Measurements from ENCODE around the gene SBSN.

SBSN gene

DNA sequence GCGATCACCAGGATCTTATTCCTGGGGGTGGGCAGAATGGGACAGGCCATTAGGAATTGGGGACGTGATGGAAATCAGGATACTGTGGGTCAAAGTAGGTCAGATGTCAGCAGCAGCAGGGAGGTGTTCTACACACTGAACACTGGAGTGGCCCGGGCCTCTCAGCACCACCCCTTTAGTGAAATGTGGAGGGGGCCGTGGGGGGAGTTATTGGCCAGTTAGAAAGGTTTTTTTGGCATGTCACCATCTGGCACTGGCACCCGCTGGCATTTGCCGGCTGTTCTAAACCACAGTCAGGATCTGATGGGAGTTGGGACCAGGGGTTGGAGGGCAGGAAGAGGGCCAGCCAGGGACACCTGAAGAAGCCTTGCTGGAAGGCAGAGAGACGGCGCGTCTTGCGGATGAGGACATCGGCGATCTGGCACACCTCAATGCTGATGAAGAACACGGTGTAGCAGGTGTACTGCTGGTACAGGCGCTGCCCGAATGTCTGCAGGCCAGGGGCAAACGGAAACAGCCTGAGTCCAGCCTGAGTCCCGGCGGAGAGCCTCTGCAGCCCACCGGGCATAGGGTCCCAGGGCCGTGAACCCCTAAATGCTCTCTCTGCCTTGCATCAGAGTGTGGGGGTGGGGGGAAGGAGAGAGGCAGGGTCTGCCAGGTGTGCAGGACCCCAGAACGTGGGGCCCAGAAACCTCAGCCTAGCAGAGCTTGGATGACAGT lies 23.1 kb upstream of the SBSN start:
- Histone ChIP-seq H3K4me1 (ENCODE audit: insufficient read depth, low read length, poor library complexity, severe bottlenecking) (peaks cover 10% of the 10 kb centered on the region), H3K9me2 (replicated peaks; ENCODE audit: low read depth, low read length) (no peaks in the 10 kb centered on the region), H3K9me3 (ENCODE audit: insufficient read depth, low read depth, low read length) (no peaks in the 10 kb centered on the region), H3K4me2 (ENCODE audit: low read depth, low read length, poor library complexity, severe bottlenecking) (no peak overlapping the region), H3K27me3 (ENCODE audit: insufficient read depth, low read length, poor library complexity, severe bottlenecking) (no peaks in the 10 kb centered on the region), H3K79me2 (ENCODE audit: insufficient read depth, low read length) (peaks cover 9% of the 10 kb centered on the region; the same call in 1 of the 2 replicates), H2AFZ (ENCODE audit: low read length) (no peak overlapping the region), H3F3A (ENCODE audit: low read depth) (no peaks in the 10 kb centered on the region), H3K4me3 (ENCODE audit: low read length, poor library complexity, severe bottlenecking) (no peak overlapping the region), H3K36me3 (ENCODE audit: insufficient read depth, low read length) (no peaks in the 10 kb centered on the region), H3K9ac (ENCODE audit: low read depth, low read length, poor library complexity, severe bottlenecking) (no peak overlapping the region), H4K20me1 (ENCODE audit: insufficient read depth, low read length, poor library complexity, severe bottlenecking) (no peaks in the 10 kb centered on the region)
- TF ChIP-seq EZH2phosphoT487 (IDR thresholded peaks at IDR 0.05; ENCODE audit: borderline replicate concordance) = no peak
- TF ChIP-seq, protein P1, sequence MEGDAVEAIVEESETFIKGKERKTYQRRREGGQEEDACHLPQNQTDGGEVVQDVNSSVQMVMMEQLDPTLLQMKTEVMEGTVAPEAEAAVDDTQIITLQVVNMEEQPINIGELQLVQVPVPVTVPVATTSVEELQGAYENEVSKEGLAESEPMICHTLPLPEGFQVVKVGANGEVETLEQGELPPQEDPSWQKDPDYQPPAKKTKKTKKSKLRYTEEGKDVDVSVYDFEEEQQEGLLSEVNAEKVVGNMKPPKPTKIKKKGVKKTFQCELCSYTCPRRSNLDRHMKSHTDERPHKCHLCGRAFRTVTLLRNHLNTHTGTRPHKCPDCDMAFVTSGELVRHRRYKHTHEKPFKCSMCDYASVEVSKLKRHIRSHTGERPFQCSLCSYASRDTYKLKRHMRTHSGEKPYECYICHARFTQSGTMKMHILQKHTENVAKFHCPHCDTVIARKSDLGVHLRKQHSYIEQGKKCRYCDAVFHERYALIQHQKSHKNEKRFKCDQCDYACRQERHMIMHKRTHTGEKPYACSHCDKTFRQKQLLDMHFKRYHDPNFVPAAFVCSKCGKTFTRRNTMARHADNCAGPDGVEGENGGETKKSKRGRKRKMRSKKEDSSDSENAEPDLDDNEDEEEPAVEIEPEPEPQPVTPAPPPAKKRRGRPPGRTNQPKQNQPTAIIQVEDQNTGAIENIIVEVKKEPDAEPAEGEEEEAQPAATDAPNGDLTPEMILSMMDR (conservative IDR thresholded peaks at IDR 0.05; ENCODE audit: low read length) = no peak

DNA sequence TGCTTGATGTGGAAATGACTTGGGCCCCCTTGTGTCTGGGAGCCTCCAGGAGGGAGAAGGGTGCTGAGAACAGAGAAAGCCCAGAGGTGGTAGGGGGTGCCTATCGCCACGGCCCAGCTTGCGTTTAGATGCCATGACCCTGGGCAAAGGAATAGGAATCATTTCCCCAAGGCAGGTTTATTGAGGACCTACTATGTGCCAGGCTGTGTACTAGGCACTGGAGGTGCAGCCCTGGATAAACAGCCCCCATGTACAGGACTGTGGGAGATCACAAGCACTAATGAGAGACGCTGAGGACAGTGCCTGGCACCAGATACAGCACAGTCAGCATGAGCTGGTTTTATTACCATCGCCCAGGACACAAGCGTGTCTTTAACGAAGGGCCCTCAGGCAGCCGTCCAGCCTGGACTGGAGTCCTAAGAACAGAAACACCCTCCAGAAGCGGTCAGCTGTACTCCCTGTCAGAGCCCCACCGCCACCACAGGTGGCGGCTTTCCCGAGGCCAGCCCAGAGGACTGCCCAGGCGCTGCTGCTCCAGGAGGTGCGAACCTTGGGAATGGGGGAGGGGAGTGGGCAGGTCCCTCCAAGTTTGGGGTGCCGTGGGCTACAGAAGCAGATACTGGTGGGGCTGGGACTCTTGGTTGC lies 21.9 kb upstream of the SBSN start:
- H3K9me2 ChIP-seq (replicated peaks; ENCODE audit: low read depth, low read length) = no peaks in the 10 kb centered on the region
- H3K4me3 ChIP-seq (ENCODE audit: low read length, poor library complexity, severe bottlenecking) = no peak overlapping the region
- TF ChIP-seq, protein P1 (conservative IDR thresholded peaks at IDR 0.05; ENCODE audit: low read length) = no peak
- no peak for TF ChIP-seq EZH2phosphoT487 (IDR thresholded peaks at IDR 0.05; ENCODE audit: borderline replicate concordance)
- peaks cover 21% of the 10 kb centered on the region for H3K79me2 ChIP-seq (ENCODE audit: insufficient read depth, low read length)
- H3K9ac ChIP-seq (ENCODE audit: low read depth, low read length, poor library complexity, severe bottlenecking) = no peak overlapping the region
- H3K36me3 ChIP-seq (ENCODE audit: insufficient read depth, low read length) = no peaks in the 10 kb centered on the region
- H3K4me2 ChIP-seq (ENCODE audit: low read depth, low read length, poor library complexity, severe bottlenecking) = no peak overlapping the region
- no peaks in the 10 kb centered on the region for H3K9me3 ChIP-seq (ENCODE audit: insufficient read depth, low read depth, low read length)
- no peaks in the 10 kb centered on the region for H4K20me1 ChIP-seq (ENCODE audit: insufficient read depth, low read length, poor library complexity, severe bottlenecking)
- H2AFZ ChIP-seq (ENCODE audit: low read length) = no peak overlapping the region
- no peaks in the 10 kb centered on the region for H3K27me3 ChIP-seq (ENCODE audit: insufficient read depth, low read length, poor library complexity, severe bottlenecking)
- H3F3A ChIP-seq (ENCODE audit: low read depth) = no peaks in the 10 kb centered on the region
- peaks cover 15% of the 10 kb centered on the region for H3K4me1 ChIP-seq (ENCODE audit: insufficient read depth, low read length, poor library complexity, severe bottlenecking)

DNA sequence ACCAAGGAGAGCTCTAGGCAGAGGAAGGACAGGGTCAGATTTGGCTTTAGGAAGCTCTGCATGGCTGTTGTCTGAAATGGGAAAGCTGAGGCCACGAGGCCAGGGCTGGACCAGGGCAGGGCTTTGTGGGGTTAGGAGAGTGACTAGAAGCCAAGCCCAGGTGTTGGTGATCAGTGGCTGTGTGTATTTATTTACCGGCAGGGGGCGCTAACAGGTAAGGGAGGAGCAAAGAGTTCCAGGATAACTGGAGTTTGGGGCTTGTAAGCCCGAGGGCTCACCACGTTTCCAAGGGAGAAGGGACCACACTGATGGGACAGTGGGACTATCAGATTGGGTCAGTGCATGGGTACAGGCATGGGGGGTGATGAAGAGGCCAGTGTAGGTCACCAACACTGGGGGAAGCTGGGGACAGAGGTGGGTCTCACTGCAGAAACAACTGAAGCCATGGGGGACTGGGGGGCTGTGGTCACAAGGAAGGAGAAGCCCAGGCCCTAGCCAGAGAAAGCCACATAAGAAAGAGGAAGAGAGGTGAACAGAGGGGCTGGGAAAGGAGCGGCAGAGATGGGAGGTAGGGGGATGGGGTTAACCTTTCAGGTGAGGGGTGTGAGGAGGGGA lies 21.2 kb upstream of the SBSN start:
- no peaks in the 10 kb centered on the region for H3K9me3 ChIP-seq (ENCODE audit: insufficient read depth, low read depth, low read length)
- no peak overlapping the region for H3K4me2 ChIP-seq (ENCODE audit: low read depth, low read length, poor library complexity, severe bottlenecking)
- no peaks in the 10 kb centered on the region for H3F3A ChIP-seq (ENCODE audit: low read depth)
- no peak overlapping the region for H2AFZ ChIP-seq (ENCODE audit: low read length)
- no peaks in the 10 kb centered on the region for H3K36me3 ChIP-seq (ENCODE audit: insufficient read depth, low read length)
- H3K9ac ChIP-seq (ENCODE audit: low read depth, low read length, poor library complexity, severe bottlenecking) = no peak overlapping the region
- no peaks in the 10 kb centered on the region for H3K9me2 ChIP-seq (replicated peaks; ENCODE audit: low read depth, low read length)
- H4K20me1 ChIP-seq (ENCODE audit: insufficient read depth, low read length, poor library complexity, severe bottlenecking) = no peaks in the 10 kb centered on the region
- peaks cover 28% of the 10 kb centered on the region for H3K79me2 ChIP-seq (ENCODE audit: insufficient read depth, low read length)
- H3K27me3 ChIP-seq (ENCODE audit: insufficient read depth, low read length, poor library complexity, severe bottlenecking) = no peaks in the 10 kb centered on the region
- no peak for TF ChIP-seq EZH2phosphoT487 (IDR thresholded peaks at IDR 0.05; ENCODE audit: borderline replicate concordance)
- TF ChIP-seq, protein P1 (conservative IDR thresholded peaks at IDR 0.05; ENCODE audit: low read length) = peak; percentile 86
- H3K4me3 ChIP-seq (ENCODE audit: low read length, poor library complexity, severe bottlenecking) = no peak overlapping the region
- peaks cover 22% of the 10 kb centered on the region for H3K4me1 ChIP-seq (ENCODE audit: insufficient read depth, low read length, poor library complexity, severe bottlenecking)

Data from Loucy (cell line).